ENCODE results near the gene ULK2.

ULK2 gene

DNA sequence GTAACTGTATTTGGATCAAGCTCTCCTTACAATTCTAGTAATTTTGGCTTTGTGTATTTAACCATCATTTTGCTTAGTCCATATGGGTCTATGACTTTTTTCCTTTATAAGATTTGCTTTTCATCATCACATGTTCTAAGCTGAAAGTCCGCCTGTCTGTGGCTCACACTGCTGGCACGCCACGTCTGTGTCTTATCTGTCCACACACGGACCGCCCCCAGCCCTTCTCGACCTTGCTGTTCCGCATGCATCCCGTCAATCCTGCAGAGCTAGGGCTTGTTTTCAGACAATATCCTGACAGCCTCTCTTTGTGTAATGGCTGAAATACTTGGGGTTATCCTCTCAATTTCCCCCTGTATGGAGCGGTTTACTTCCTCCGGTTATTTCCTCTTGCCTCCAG lies 111.2 kb downstream of the ULK2 start:
- TF ChIP-seq SIN3A (IDR thresholded peaks at IDR 0.05; ENCODE audit: borderline replicate concordance, insufficient read depth, low read length) (no peak), FOXP2 (optimal IDR thresholded peaks at IDR 0.05; ENCODE audit: borderline replicate concordance, extremely low read depth, extremely low read length, insufficient read depth) (no peak), POLR2AphosphoS5 (IDR thresholded peaks at IDR 0.05; ENCODE audit: low read depth, low read length) (no peak), TAF1 (IDR thresholded peaks at IDR 0.05; ENCODE audit: borderline replicate concordance, insufficient read depth, low read length) (no peak)
- TF ChIP-seq, protein P1, sequence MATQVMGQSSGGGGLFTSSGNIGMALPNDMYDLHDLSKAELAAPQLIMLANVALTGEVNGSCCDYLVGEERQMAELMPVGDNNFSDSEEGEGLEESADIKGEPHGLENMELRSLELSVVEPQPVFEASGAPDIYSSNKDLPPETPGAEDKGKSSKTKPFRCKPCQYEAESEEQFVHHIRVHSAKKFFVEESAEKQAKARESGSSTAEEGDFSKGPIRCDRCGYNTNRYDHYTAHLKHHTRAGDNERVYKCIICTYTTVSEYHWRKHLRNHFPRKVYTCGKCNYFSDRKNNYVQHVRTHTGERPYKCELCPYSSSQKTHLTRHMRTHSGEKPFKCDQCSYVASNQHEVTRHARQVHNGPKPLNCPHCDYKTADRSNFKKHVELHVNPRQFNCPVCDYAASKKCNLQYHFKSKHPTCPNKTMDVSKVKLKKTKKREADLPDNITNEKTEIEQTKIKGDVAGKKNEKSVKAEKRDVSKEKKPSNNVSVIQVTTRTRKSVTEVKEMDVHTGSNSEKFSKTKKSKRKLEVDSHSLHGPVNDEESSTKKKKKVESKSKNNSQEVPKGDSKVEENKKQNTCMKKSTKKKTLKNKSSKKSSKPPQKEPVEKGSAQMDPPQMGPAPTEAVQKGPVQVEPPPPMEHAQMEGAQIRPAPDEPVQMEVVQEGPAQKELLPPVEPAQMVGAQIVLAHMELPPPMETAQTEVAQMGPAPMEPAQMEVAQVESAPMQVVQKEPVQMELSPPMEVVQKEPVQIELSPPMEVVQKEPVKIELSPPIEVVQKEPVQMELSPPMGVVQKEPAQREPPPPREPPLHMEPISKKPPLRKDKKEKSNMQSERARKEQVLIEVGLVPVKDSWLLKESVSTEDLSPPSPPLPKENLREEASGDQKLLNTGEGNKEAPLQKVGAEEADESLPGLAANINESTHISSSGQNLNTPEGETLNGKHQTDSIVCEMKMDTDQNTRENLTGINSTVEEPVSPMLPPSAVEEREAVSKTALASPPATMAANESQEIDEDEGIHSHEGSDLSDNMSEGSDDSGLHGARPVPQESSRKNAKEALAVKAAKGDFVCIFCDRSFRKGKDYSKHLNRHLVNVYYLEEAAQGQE (IDR thresholded peaks at IDR 0.05; ENCODE audit: insufficient read depth in 1 of 2, low read depth in 2 of 2, low read length in 2 of 2) = no peak

DNA sequence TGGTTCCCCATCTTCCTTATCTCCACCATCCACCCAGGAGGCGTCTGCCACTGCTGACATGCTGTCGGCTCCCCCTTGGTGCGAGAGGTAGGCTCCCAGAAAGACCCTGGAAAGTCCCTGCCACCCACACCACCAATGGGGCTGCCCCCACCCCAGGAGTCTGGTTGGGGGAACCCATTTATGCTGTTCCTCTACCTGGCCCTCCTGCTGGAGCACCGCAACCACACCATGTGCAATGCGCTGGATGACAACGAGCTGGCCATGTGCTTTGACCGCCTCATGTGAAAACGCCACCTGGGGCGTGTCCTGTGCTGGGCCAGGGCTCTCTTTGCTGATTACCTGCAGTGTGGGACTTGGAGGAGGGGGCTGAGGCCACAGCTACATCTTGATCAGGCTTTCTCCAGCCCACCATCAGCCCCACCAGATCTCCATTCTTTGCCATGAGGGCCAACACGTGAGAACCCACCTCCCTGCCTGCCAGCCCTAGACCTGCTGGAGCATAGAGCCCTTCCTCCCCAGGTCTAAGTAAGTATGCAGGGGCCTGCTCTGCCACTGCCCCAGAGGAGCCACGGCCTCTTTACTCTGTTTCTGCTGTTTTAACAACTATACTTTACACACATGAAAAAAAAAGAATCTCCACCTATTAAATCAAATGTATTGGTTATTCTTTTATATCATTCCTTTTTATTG lies 111.8 kb downstream of the ULK2 start:
- TF ChIP-seq, protein P1 (IDR thresholded peaks at IDR 0.05; ENCODE audit: insufficient read depth in 1 of 2, low read depth in 2 of 2, low read length in 2 of 2) = no peak
- no peak for TF ChIP-seq POLR2AphosphoS5 (IDR thresholded peaks at IDR 0.05; ENCODE audit: low read depth, low read length)
- TF ChIP-seq FOXP2 (optimal IDR thresholded peaks at IDR 0.05; ENCODE audit: borderline replicate concordance, extremely low read depth, extremely low read length, insufficient read depth) = no peak
- TF ChIP-seq TAF1 (IDR thresholded peaks at IDR 0.05; ENCODE audit: borderline replicate concordance, insufficient read depth, low read length) = no peak
- no peak for TF ChIP-seq SIN3A (IDR thresholded peaks at IDR 0.05; ENCODE audit: borderline replicate concordance, insufficient read depth, low read length)

DNA sequence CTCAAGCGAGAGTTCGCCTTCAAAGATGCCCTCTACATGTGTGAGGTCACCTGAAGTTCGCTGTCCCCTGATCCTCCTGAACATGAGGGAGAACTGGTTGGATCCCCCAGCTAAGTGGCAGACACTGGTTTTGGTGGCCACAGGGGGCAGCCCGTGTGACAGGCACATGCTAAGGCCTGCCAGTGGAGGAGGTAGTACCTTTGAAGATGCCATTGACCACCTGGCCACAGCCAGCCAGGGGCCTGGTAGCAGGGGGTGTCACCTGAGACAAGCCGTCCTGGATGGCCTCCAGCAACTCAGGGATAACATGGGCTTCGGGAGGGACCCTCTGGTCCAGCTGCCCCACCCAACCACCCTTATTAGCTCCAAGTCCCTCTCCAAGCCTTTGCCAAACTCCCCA lies 112.3 kb downstream of the ULK2 start:
- TF ChIP-seq TAF1 (IDR thresholded peaks at IDR 0.05; ENCODE audit: borderline replicate concordance, insufficient read depth, low read length) (no peak), SIN3A (IDR thresholded peaks at IDR 0.05; ENCODE audit: borderline replicate concordance, insufficient read depth, low read length) (no peak), POLR2AphosphoS5 (IDR thresholded peaks at IDR 0.05; ENCODE audit: low read depth, low read length) (no peak), FOXP2 (optimal IDR thresholded peaks at IDR 0.05; ENCODE audit: borderline replicate concordance, extremely low read depth, extremely low read length, insufficient read depth) (no peak)
- TF ChIP-seq, protein P1 (IDR thresholded peaks at IDR 0.05; ENCODE audit: insufficient read depth in 1 of 2, low read depth in 2 of 2, low read length in 2 of 2) = no peak

DNA sequence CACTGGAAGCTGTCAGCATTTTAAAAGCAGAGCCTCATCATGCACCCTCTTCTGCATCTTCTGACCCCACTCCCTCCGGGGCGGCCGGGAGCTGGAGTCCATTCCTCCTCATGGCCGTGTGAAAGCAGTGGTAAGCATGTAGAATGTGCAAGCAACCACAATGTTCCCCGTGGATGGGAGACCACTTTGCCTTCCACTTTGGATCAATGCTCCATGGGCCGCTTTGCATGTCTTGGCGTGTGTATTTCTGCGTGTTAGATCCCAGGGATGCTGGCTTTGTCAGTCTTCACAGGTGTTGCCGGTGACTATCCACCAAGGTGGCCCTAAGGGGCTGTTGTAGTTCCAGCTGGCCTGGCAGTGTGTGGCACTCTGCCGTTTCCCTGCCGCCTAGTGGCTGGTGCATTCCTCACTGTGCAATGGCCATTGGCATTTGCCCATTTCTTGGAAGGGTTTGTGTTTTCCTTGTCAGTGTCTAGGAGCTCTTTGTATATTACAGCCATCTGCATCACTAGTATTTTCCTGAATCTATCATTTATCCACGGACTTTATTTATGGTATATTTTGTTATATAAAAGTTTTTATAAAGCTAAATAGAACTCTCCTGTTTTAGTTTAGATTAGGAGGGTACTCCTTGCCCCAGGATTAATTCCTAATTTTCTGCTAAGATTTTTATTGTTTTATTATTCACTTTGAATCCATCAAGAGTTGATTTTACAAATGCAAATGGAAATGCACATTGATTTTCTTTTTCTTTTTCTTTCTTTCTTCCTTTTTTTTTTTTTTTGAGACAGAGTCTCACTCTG lies 113.9 kb downstream of the ULK2 start:
- TF ChIP-seq, protein P1 (IDR thresholded peaks at IDR 0.05; ENCODE audit: insufficient read depth in 1 of 2, low read depth in 2 of 2, low read length in 2 of 2) = no peak
- TF ChIP-seq TAF1 (IDR thresholded peaks at IDR 0.05; ENCODE audit: borderline replicate concordance, insufficient read depth, low read length) (no peak), FOXP2 (optimal IDR thresholded peaks at IDR 0.05; ENCODE audit: borderline replicate concordance, extremely low read depth, extremely low read length, insufficient read depth) (no peak)

Data from PFSK-1 (cell line).